K562 (cell line): ENCODE results near the gene VTA1. TPM values are rescaled to one million over a fixed set of nuclear protein-coding genes. Genes with fewer than 3 reads are reported as not detected.

Source experiments
- CREB1 ChIP-seq, 2 experiments: sonication (generic) in 1 of 2; formaldehyde crosslinking in 1 of 2; IDR thresholded peaks; 2 replicates each; pipeline versions ENCODE4 v1.6.1 to v1.8.0; 2012 to 2022; ENCODE audit warnings: inconsistent platforms in 1 of 2, mild to moderate bottlenecking in 1 of 2, missing genetic modification reagents in 1 of 2, moderate library complexity in 1 of 2
- FOXM1 ChIP-seq, 2 experiments: fragments of 450-650 bp in 1 of 2; sonication (generic) in 1 of 2; formaldehyde crosslinking in 1 of 2; IDR thresholded peaks; 2 replicates each; pipeline versions ENCODE4 v1.6.1 to v1.9.0; 2017 to 2022; ENCODE audit warnings: low read depth in 2 of 2, mild to moderate bottlenecking in 2 of 2, missing genetic modification reagents in 1 of 2, moderate library complexity in 1 of 2
- FOXO4 ChIP-seq: fragments of 450-650 bp; formaldehyde crosslinking; IDR thresholded peaks from 2 replicates; pipeline ENCODE4 v1.4.0; 2020; ENCODE audit warnings: mild to moderate bottlenecking, moderate library complexity
- HNRNPH1 ChIP-seq: fragments of 200-400 bp; formaldehyde crosslinking; optimal IDR thresholded peaks from 2 replicates; pipeline ENCODE3; 2017; ENCODE audit warnings: low read depth, mild to moderate bottlenecking, low read length, moderate library complexity
- IFI16 ChIP-seq: fragments of 250-450 bp; sonication (Bioruptor Pico); IDR thresholded peaks from 2 replicates; pipeline ENCODE4 v2.1.2; 2022; ENCODE audit warnings: mild to moderate bottlenecking, inconsistent platforms
- LEF1 ChIP-seq: fragments of 450-650 bp; IDR thresholded peaks from 2 replicates; pipeline ENCODE4 v1.6.1; 2016; ENCODE audit warnings: mild to moderate bottlenecking
- NR2C1 ChIP-seq, 2 experiments: fragments of 450-650 bp; IDR thresholded peaks; 2 replicates each; pipeline ENCODE4 v1.6.1; 2017; ENCODE audit warnings: mild to moderate bottlenecking in 2 of 2, antibody characterized with exemption in 1 of 2, inconsistent platforms in 1 of 2, missing compliant biosample characterization in 1 of 2, missing genetic modification characterization in 1 of 2
- PPARD ChIP-seq: fragments of 250-450 bp; sonication (Bioruptor Pico); IDR thresholded peaks from 2 replicates; pipeline ENCODE4 v1.8.0; 2022; ENCODE audit warnings: inconsistent platforms, mild to moderate bottlenecking, moderate library complexity
- PRMT5 ChIP-seq: sonication (generic); formaldehyde crosslinking; IDR thresholded peaks from 2 replicates; pipeline ENCODE4 v1.5.0; 2020; ENCODE audit warnings: missing genetic modification reagents
- SMAD2 ChIP-seq: fragments of 150-350 bp; IDR thresholded peaks from 2 replicates; pipeline ENCODE4 v1.6.1; 2014; ENCODE audit warnings: low read depth, mild to moderate bottlenecking, low read length
- SUPT5H ChIP-seq: fragments of 450-650 bp; IDR thresholded peaks from 2 replicates; pipeline ENCODE4 v1.6.1; 2016
- TARDBP ChIP-seq: fragments of 450-650 bp; IDR thresholded peaks from 2 replicates; pipeline ENCODE4 v1.6.1; 2016
- TSHZ1 ChIP-seq: fragments of 250-450 bp; sonication (Bioruptor Pico); IDR thresholded peaks from 2 replicates; pipeline ENCODE4 v1.4.0; 2020; ENCODE audit warnings: mild to moderate bottlenecking, moderate library complexity
- ZFP30 ChIP-seq: fragments of 250-450 bp; sonication (Bioruptor Pico); IDR thresholded peaks from 2 replicates; pipeline ENCODE4 v1.8.0; 2022; ENCODE audit warnings: moderate library complexity, mild to moderate bottlenecking, inconsistent platforms, borderline replicate concordance
- ZKSCAN1 ChIP-seq: fragments of 150-350 bp; IDR thresholded peaks from 2 replicates; pipeline ENCODE4 v1.6.1; 2016; ENCODE audit warnings: low read depth, low read length
- ZNF212 ChIP-seq: fragments of 450-650 bp; formaldehyde crosslinking; IDR thresholded peaks from 2 replicates; pipeline ENCODE4 v1.4.0; 2020; ENCODE audit warnings: mild to moderate bottlenecking
- ZNF316 ChIP-seq: fragments of 450-650 bp; IDR thresholded peaks from 2 replicates; pipeline ENCODE4 v1.6.1; 2016
- ZNF639 ChIP-seq, 2 experiments: fragments of 200-800 bp in 1 of 2; sonication (Bioruptor generic) in 1 of 2; sonication (generic) in 1 of 2; formaldehyde crosslinking in 1 of 2; IDR thresholded peaks in 1 of 2; conservative IDR thresholded peaks in 1 of 2; 2 replicates each; pipeline versions ENCODE4 v1.5.0 to v1.6.1; 2016 to 2020; ENCODE audit warnings: missing compliant biosample characterization in 1 of 2, missing genetic modification characterization in 1 of 2, missing genetic modification reagents in 1 of 2
- ZNF644 ChIP-seq: fragments of 200-800 bp; sonication (Bioruptor generic); IDR thresholded peaks from 2 replicates; pipeline ENCODE4 v1.6.1; 2016; ENCODE audit warnings: low read depth, missing genetic modification characterization, missing compliant biosample characterization
- ZNF655 ChIP-seq: fragments of 250-450 bp; sonication (Bioruptor Pico); IDR thresholded peaks from 2 replicates; pipeline ENCODE4 v1.5.0; 2021
- polyA plus RNA-seq, 8 experiments: library from polyadenylated mRNA; depleted of rRNA in 4 of 8; stranded (reverse) in 5 of 8; unstranded in 3 of 8; fragments of >200 nt; fragmentation: Nextera tagmentation in 2 of 8; fragmentation: Illumina TruSeq in 1 of 8; extraction: Ambion mirVana in 2 of 8; extraction: Trizol in 1 of 8; gene quantifications; 2 replicates each; pipeline versions ENCODE4 v1.2.1 to v1.2.3, GENCODE V29; 2011 to 2014; ENCODE audit warnings: inconsistent platforms in 1 of 8, missing spikeins in 1 of 8
- total RNA-seq, 7 experiments: library from RNA; depleted of rRNA in 6 of 7; stranded (reverse); fragments of >200 nt in 6 of 7; fragmentation: Illumina TruSeq in 2 of 7; extraction: Trizol in 2 of 7; gene quantifications; 2 replicates each; pipeline versions ENCODE4 v1.2.1 to v1.2.3, GENCODE V29; 2011 to 2021; ENCODE audit warnings: low replicate concordance in 1 of 7

The VTA1 gene
- total and polyA plus RNA-seq, 9 of the 15 experiments (the other 6 are each of a cell fraction or from before 2014, with no cell fraction given) = 47.8 to 182 (median 84.6) TPM

GRCh38 chr6:142146828-142147662 is at the start of gene VTA1, which contains the start of gene NMBR (continued):
- TF ChIP-seq TSHZ1 (CRISPR knock-in tag) (no peak), TARDBP (peak; percentile 89; the same call in 1 of the 2 replicates), CREB1 (IDR thresholded peaks at IDR 0.05) (peak; percentile 40), CREB1 (CRISPR knock-in tag; IDR thresholded peaks at IDR 0.05) (peak; percentile 79), ZNF655 (CRISPR knock-in tag) (no peak), ZNF316 (0 out of 2 replicates have a peak, but pooled peaks have one; percentile 1), ZNF639 (CRISPR knock-in tag; conservative IDR thresholded peaks at IDR 0.05 in 1 of 2, IDR thresholded peaks at IDR 0.05 in 1 of 2) (no peak), HNRNPH1 (no peak), FOXM1 (IDR thresholded peaks at IDR 0.05; ENCODE audit: low read depth) (peak; percentile 88), FOXM1 (CRISPR knock-in tag; IDR thresholded peaks at IDR 0.05; ENCODE audit: low read depth) (peak; percentile 72; the same call in 1 of the 2 replicates), PRMT5 (no peak), ZNF644 (tag) (no peak), FOXO4 (CRISPR knock-in tag) (no peak), ZFP30 (CRISPR knock-in tag) (no peak), IFI16 (no peak), NR2C1 (IDR thresholded peaks at IDR 0.05) (peak; percentile 90), NR2C1 (tag; IDR thresholded peaks at IDR 0.05) (peak; percentile 92), SUPT5H (peak; percentile 93), ZKSCAN1 (peak; percentile 83), ZNF212 (CRISPR knock-in tag) (no peak), PPARD (CRISPR knock-in tag) (no peak), SMAD2 (no peak), LEF1 (0 out of 2 replicates have a peak, but pooled peaks have one; percentile 31)
